ENCODE data around the gene NDFIP1. TPM values are rescaled to one million over a fixed set of nuclear protein-coding genes. Genes with fewer than 3 reads are reported as not detected.

The NDFIP1 gene
- total and polyA plus RNA-seq, 2 of the 4 experiments (the other 2 are of a cell fraction), result 7.7 to 15.4 TPM

- H3K9ac ChIP-seq (ENCODE audit: low read depth, low read length), result peak overlapping the region; percentile 90
- peak overlapping the region; percentile 91 for H3K14ac ChIP-seq (replicated peaks; ENCODE audit: low read depth, low read length)
- no peak overlapping the region for H3K56ac ChIP-seq (ENCODE audit: extremely low read depth, insufficient read depth, low read length)
- H3K79me1 ChIP-seq (ENCODE audit: low read depth in 1 of 2, low read length in 2 of 2), result peaks cover 8 to 27% of the 10 kb centered on the region in 2 experiments
- peak overlapping the region; percentile 85 for H3K4ac ChIP-seq (ENCODE audit: low read depth, low read length)
- peaks cover 4% of the 10 kb centered on the region for H3K4me1 ChIP-seq (ENCODE audit: control insufficient read depth, insufficient read depth, low read length)
- peak overlapping the region; percentile 82; the same call in 1 of the 2 replicates for H3K4me3 ChIP-seq (ENCODE audit: insufficient read depth, low read depth, low read length)
- DNase-seq (no peak), ATAC-seq (ENCODE audit: low read depth) (no peak)
- H3K23ac ChIP-seq (ENCODE audit: low read depth, low read length), result peak overlapping the region; percentile 83
- peak overlapping the region; percentile 94 for H4K5ac ChIP-seq (ENCODE audit: low read depth, low read length)
- TF ChIP-seq POLR2A (IDR thresholded peaks at IDR 0.05; ENCODE audit: low read depth, low read length) (no peak), USF2 (IDR thresholded peaks at IDR 0.05; ENCODE audit: low read depth, low read length) (no peak), MXI1 (IDR thresholded peaks at IDR 0.05; ENCODE audit: borderline replicate concordance, low read depth, low read length) (no peak), FOS (IDR thresholded peaks at IDR 0.05; ENCODE audit: low read depth, low read length) (no peak), MAFK (IDR thresholded peaks at IDR 0.05; ENCODE audit: low read depth, low read length) (no peak), RCOR1 (IDR thresholded peaks at IDR 0.05; ENCODE audit: insufficient replicate concordance, low read length) (no peak), NFE2L2 (IDR thresholded peaks at IDR 0.05; ENCODE audit: low read depth, low read length) (no peak), SMC3 (IDR thresholded peaks at IDR 0.05; ENCODE audit: low read depth, low read length) (no peak), RAD21 (IDR thresholded peaks at IDR 0.05; ENCODE audit: low read length) (no peak), ELK1 (IDR thresholded peaks at IDR 0.05; ENCODE audit: borderline replicate concordance, low read depth, low read length) (no peak), MAZ (IDR thresholded peaks at IDR 0.05; ENCODE audit: borderline replicate concordance, low read depth, low read length) (no peak), CEBPB (IDR thresholded peaks at IDR 0.05; ENCODE audit: low read depth, low read length) (no peak), RFX5 (IDR thresholded peaks at IDR 0.05; ENCODE audit: low read depth, low read length) (no peak)
- H2AFZ ChIP-seq (replicated peaks; ENCODE audit: low read length, poor library complexity), result peak overlapping the region; percentile 99
- dilution Hi-C loops (cut with HindIII; ENCODE audit: low sequenced_read_pairs, unreplicated experiment) (no loop called here), intact Hi-C loops (cut with micrococcal nuclease) (loop anchor here (2.0 kb wide), 1 partner anchor 93 kb away; no protein-coding TSS in a partner anchor), in situ Hi-C loops (cut with MboI; ENCODE audit: low sequenced_read_pairs) (loop anchor here (25.0 kb wide), 1 partner anchor 421 kb away; the partner anchor contains the start of gene ARAP3)
- peaks cover 33% of the 10 kb centered on the region for H4K20me1 ChIP-seq (ENCODE audit: insufficient read depth, low read length)
- H4K91ac ChIP-seq (ENCODE audit: insufficient read depth, low read depth, low read length), result peak overlapping the region; percentile 91
- peaks cover 4% of the 10 kb centered on the region for H3K9me1 ChIP-seq (ENCODE audit: insufficient read depth, low read length)
- BruUV-seq (replicated peaks), result no TSS peak
- POLR2A ChIA-PET (ENCODE audit: unreplicated experiment), result no interaction called here
- peak overlapping the region; percentile 31; the same call in 1 of the 2 replicates for H2BK20ac ChIP-seq (ENCODE audit: low read depth, low read length)
- 62% methylated on average over 3 of the region's 11 CpGs; no CpG with 5 or more reads in 1 of the 2 experiments for WGBS, 2 experiments (ENCODE audit: extremely low coverage in 2 of 2, insufficient read length in 1 of 2)
- H2BK5ac ChIP-seq (ENCODE audit: low read depth, low read length, poor library complexity, severe bottlenecking), result peak overlapping the region; percentile 56
- peak overlapping the region; percentile 30 for H2BK120ac ChIP-seq (ENCODE audit: low read depth, low read length)
- peak overlapping the region; percentile 86; the same call in 1 of the 3 replicates for H2BK15ac ChIP-seq (ENCODE audit: low read depth, low read length)
- CTCF ChIA-PET, result interaction anchor here (1.0 kb wide), 1 partner anchor 139 kb away, joined by 3 read pairs; the partner anchor contains the start of gene RNF14
- peak overlapping the region; percentile 86 for H3K27ac ChIP-seq (ENCODE audit: insufficient read depth, low read length)
- peak overlapping the region; percentile 81 for H3K4me2 ChIP-seq (ENCODE audit: low read depth, low read length)
- peak overlapping the region; percentile 53 for H3K18ac ChIP-seq (ENCODE audit: low read depth, low read length)
- peak overlapping the region; percentile 91 for H2AK9ac ChIP-seq (replicated peaks; ENCODE audit: low read depth, low read length, poor library complexity)
- no peaks in the 10 kb centered on the region for H3K27me3 ChIP-seq (ENCODE audit: control insufficient read depth, insufficient read depth, low read length)
- H3K36me3 ChIP-seq (ENCODE audit: control insufficient read depth, insufficient read depth, low read length), result no peaks in the 10 kb centered on the region
- peak overlapping the region; percentile 99 to 100 for H4K8ac ChIP-seq (ENCODE audit: low read depth in 2 of 2, low read length in 2 of 2)
- H2AK5ac ChIP-seq (ENCODE audit: low read depth, low read length), result peak overlapping the region; percentile 15
- no peaks in the 10 kb centered on the region for H3K9me3 ChIP-seq (ENCODE audit: control insufficient read depth, insufficient read depth, low read length)
Measured at GRCh38 chr5:142107736-142108431, 695 bp upstream of the NDFIP1 start.
